SU-DHL-6 (cell line): ENCODE data around the gene GADD45G.

Experiments used
- H2AFZ ChIP-seq: fragments of 200-600 bp; sonication (generic); 2 replicates; pipeline ENCODE4 v1.6.1; 2014; ENCODE audit warnings: low read depth, mild to moderate bottlenecking, moderate library complexity, mixed read lengths, antibody characterized with exemption, low read length; ENCODE audit not compliant: severe bottlenecking
- H3F3A ChIP-seq: fragments of 200-600 bp; shearing (Covaris generic); 2 replicates; pipeline ENCODE4 v1.6.0; 2016; ENCODE audit warnings: antibody characterized with exemption, mild to moderate bottlenecking; ENCODE audit not compliant: insufficient read depth
- H3K27ac ChIP-seq: fragments of 200-600 bp; sonication (generic); 2 replicates; pipeline ENCODE4 v1.5.1; 2016; ENCODE audit warnings: low read depth, mild to moderate bottlenecking, low read length, moderate library complexity, mixed read lengths
- H3K27me3 ChIP-seq: fragments of 200-600 bp; sonication (generic), shearing (Covaris generic); 2 replicates; pipeline ENCODE4 v1.6.0; 2014; ENCODE audit warnings: mild to moderate bottlenecking, low read length
- H3K36me3 ChIP-seq: fragments of 200-600 bp; sonication (generic); 2 replicates; pipeline ENCODE4 v1.6.1; 2014; ENCODE audit warnings: mild to moderate bottlenecking, low read length, mixed read lengths
- H3K4me2 ChIP-seq: fragments of 300-600, 200-600 bp; shearing (Covaris generic), sonication (generic); 2 replicates; pipeline ENCODE4 v1.6.0; 2014; ENCODE audit warnings: low read length, low read depth, mild to moderate bottlenecking; ENCODE audit not compliant: poor library complexity, severe bottlenecking
- H3K4me3 ChIP-seq: fragments of 200-600 bp; sonication (generic); 2 replicates; pipeline ENCODE4 v1.5.1; 2014; ENCODE audit warnings: antibody characterized with exemption, low read length, mild to moderate bottlenecking, mixed read lengths; ENCODE audit not compliant: insufficient read depth, poor library complexity, severe bottlenecking
- H3K79me2 ChIP-seq: fragments of 200-600 bp; sonication (generic); 2 replicates; pipeline ENCODE4 v1.6.1; 2014; ENCODE audit warnings: mild to moderate bottlenecking, low read length, moderate library complexity; ENCODE audit not compliant: insufficient read depth
- H3K9ac ChIP-seq: fragments of 200-600 bp; sonication (generic); 2 replicates; pipeline ENCODE4 v1.7.0; 2014; ENCODE audit warnings: mild to moderate bottlenecking, low read length
- H3K9me2 ChIP-seq: fragments of 200-600 bp; sonication (generic); replicated peaks from 2 replicates; pipeline ENCODE4 v1.6.1; 2014; ENCODE audit warnings: low read length; ENCODE audit not compliant: insufficient read depth
- H3K9me3 ChIP-seq: fragments of 200-600 bp; sonication (generic); 2 replicates; pipeline ENCODE4 v1.6.1; 2014; ENCODE audit warnings: low read length, mixed read lengths; ENCODE audit not compliant: insufficient read depth
- H4K20me1 ChIP-seq: fragments of 200-600 bp; sonication (generic); 2 replicates; pipeline ENCODE4 v1.6.1; 2014; ENCODE audit warnings: low read depth, mild to moderate bottlenecking, antibody characterized with exemption, low read length, moderate library complexity, mixed read lengths
- CTCF ChIP-seq: fragments of 200-600 bp; sonication (generic); IDR thresholded peaks from one replicate; pipeline ENCODE4 v1.5.1; 2017; ENCODE audit warnings: antibody characterized with exemption, mild to moderate bottlenecking, low read length, moderate library complexity; ENCODE audit not compliant: insufficient read depth, poor library complexity, severe bottlenecking
- EZH2phosphoT487 ChIP-seq: fragments of 200-600 bp; sonication (generic), shearing (Covaris generic); conservative IDR thresholded peaks from 2 replicates; pipeline ENCODE4 v1.6.1; 2018; ENCODE audit warnings: mild to moderate bottlenecking, antibody characterized with exemption, low read length, moderate library complexity, mixed read lengths

GADD45G gene

DNA sequence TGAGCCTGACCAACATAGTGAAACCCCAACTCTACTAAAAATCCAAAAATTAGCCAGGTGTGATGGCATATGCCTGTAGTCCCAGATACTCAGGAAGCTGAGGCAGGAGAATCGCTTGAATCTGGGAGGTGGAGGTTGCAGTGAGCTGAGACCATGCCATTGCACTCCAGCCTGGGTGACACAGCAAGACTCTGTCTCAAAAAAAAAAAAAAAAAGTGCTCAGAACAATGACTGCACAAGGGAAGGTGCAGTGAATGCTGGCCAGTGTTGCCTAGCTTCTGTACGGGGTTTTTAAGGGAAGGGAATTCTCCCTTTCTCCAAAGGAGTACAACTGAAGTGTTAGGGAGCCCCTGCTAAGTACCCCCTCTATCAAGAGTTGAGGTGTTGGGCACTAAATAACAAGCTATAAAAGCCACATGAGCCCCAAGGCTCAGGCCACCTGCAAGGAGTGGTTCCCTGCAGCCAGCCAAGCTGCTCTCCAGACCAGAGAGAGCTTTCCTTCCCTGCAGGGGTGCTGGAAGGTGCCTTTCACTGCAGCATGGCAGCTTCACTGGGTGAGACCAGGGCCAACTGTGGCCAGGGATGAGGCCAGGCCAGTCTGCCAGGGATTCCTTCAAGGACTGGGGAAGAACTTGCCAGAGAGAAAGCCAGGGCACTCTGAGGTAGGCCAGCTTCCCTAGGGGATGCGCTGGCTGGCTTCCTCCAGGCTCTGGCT, 14.8 kb downstream of the GADD45G start:
- Histone ChIP-seq H3K9me3 (no peaks in the 10 kb centered on the region), H3K9me2 (no peaks in the 10 kb centered on the region), H3F3A (no peaks in the 10 kb centered on the region), H3K36me3 (no peaks in the 10 kb centered on the region), H3K4me3 (no peak overlapping the region), H3K9ac (no peak overlapping the region), H3K27ac (no peak overlapping the region), H3K79me2 (no peaks in the 10 kb centered on the region), H3K27me3 (no peaks in the 10 kb centered on the region), H3K4me2 (no peak overlapping the region), H4K20me1 (no peaks in the 10 kb centered on the region), H2AFZ (no peak overlapping the region)
- TF ChIP-seq EZH2phosphoT487 (no peak), CTCF (no peak)

- Histone ChIP-seq H3K9me3 (no peaks in the 10 kb centered on the region), H3K9ac (no peak overlapping the region), H3K9me2 (no peaks in the 10 kb centered on the region), H3K27ac (no peak overlapping the region), H3K27me3 (no peaks in the 10 kb centered on the region), H3K79me2 (no peaks in the 10 kb centered on the region), H3K4me2 (no peak overlapping the region), H3F3A (no peaks in the 10 kb centered on the region), H2AFZ (no peak overlapping the region), H3K4me3 (no peak overlapping the region), H3K36me3 (no peaks in the 10 kb centered on the region), H4K20me1 (no peaks in the 10 kb centered on the region)
- no peak for TF ChIP-seq EZH2phosphoT487
- TF ChIP-seq CTCF = no peak
Observed at GRCh38 chr9:89621031-89621430, 16.2 kb downstream of the GADD45G start.

DNA sequence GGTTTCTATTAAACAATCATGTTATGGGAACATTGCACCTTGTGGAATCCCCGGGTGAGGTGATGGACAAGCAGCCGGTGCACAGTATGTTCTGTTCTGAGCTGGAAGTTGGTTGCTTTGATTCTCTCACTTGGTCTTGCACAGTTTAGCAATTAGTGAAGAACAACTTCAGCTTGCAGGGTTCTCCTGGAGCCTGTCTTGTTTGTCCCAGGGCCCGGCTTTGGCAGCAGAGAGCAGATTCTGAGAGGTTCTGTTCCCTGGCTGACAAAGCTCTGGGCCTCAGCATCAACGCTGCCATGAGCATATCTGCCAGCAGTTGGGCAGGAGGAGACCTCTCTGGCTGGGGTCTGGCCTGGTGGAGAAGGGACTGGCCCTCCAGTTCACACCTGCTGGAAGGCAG, 16.9 kb downstream of the GADD45G start:
- Histone ChIP-seq H2AFZ (no peak overlapping the region), H3K27ac (no peak overlapping the region), H3K9me2 (no peaks in the 10 kb centered on the region), H3K4me3 (no peak overlapping the region), H3K27me3 (no peaks in the 10 kb centered on the region), H3K9ac (no peak overlapping the region), H3F3A (no peaks in the 10 kb centered on the region), H3K4me2 (no peak overlapping the region), H4K20me1 (no peaks in the 10 kb centered on the region), H3K36me3 (no peaks in the 10 kb centered on the region), H3K9me3 (no peaks in the 10 kb centered on the region), H3K79me2 (no peaks in the 10 kb centered on the region)
- no peak for TF ChIP-seq EZH2phosphoT487
- TF ChIP-seq CTCF = no peak
